CD4-positive, alpha-beta T cell treated with Interleukin-21 for 1 hour (primary cell): Measurements from ENCODE around the gene ATE1.

ENCODE experiments used
- DNase-seq: peaks from one replicate; pipeline ENCODE4 v3.0.0-alpha.2; 2020

Gene ATE1

GRCh38 chr10:121864653-121865052, 63.2 kb downstream of the ATE1 start:
- DNase-seq = no peak

GRCh38 chr10:121864168-121864567, 63.7 kb downstream of the ATE1 start:
- DNase-seq = no peak

GRCh38 chr10:121862649-121863048, 65.2 kb downstream of the ATE1 start:
- no peak for DNase-seq

GRCh38 chr10:121862042-121862441, 65.8 kb downstream of the ATE1 start:
- DNase-seq = no peak

GRCh38 chr10:121860810-121861209, 67.0 kb downstream of the ATE1 start:
- DNase-seq = no peak

- no peak for DNase-seq
Measured at GRCh38 chr10:121854809-121855445, 72.9 kb downstream of the ATE1 start.

GRCh38 chr10:121853950-121854349, 73.9 kb downstream of the ATE1 start:
- DNase-seq = no peak

GRCh38 chr10:121851786-121852185, 76.0 kb downstream of the ATE1 start:
- no peak for DNase-seq

- DNase-seq = no peak
Measured at GRCh38 chr10:121848082-121848481, 79.7 kb downstream of the ATE1 start.

GRCh38 chr10:121846555-121846954, 81.3 kb downstream of the ATE1 start:
- DNase-seq = no peak

GRCh38 chr10:121845044-121845784, 82.6 kb downstream of the ATE1 start:
- no peak for DNase-seq

GRCh38 chr10:121844537-121844936, 83.3 kb downstream of the ATE1 start:
- no peak for DNase-seq

- DNase-seq = no peak
Measured at GRCh38 chr10:121843379-121843778, 84.5 kb downstream of the ATE1 start.

GRCh38 chr10:121841862-121842261, 86.0 kb downstream of the ATE1 start:
- no peak for DNase-seq

GRCh38 chr10:121838931-121839330, 88.9 kb downstream of the ATE1 start:
- DNase-seq = no peak

GRCh38 chr10:121838149-121838548, 89.7 kb downstream of the ATE1 start:
- DNase-seq = no peak

- DNase-seq = no peak
Measured at GRCh38 chr10:121836171-121836570, 91.7 kb downstream of the ATE1 start.

GRCh38 chr10:121835376-121835775, 92.5 kb downstream of the ATE1 start:
- no peak for DNase-seq

GRCh38 chr10:121834757-121835156, 93.1 kb downstream of the ATE1 start:
- no peak for DNase-seq

- DNase-seq = no peak
Measured at GRCh38 chr10:121833387-121833786, 94.4 kb downstream of the ATE1 start.

GRCh38 chr10:121832647-121833046, 95.2 kb downstream of the ATE1 start:
- DNase-seq = no peak

GRCh38 chr10:121831777-121832176, 96.1 kb downstream of the ATE1 start:
- DNase-seq = no peak

- DNase-seq = no peak
Measured at GRCh38 chr10:121831237-121831636, 96.6 kb downstream of the ATE1 start.

- DNase-seq = no peak
Measured at GRCh38 chr10:121830101-121830500, 97.7 kb downstream of the ATE1 start.

GRCh38 chr10:121828045-121828444, 99.8 kb downstream of the ATE1 start:
- no peak for DNase-seq
